SIG-M5 treated with dmso at 0.1 percent for 504 hours (cell line): ENCODE data around the gene RHEBL1.

Source experiments
- DNase-seq: peaks from one replicate; lab custom pipeline; 2025; ENCODE audit not compliant: unreplicated experiment; lab: John Stamatoyannopoulos, UW

The RHEBL1 gene

DNA sequence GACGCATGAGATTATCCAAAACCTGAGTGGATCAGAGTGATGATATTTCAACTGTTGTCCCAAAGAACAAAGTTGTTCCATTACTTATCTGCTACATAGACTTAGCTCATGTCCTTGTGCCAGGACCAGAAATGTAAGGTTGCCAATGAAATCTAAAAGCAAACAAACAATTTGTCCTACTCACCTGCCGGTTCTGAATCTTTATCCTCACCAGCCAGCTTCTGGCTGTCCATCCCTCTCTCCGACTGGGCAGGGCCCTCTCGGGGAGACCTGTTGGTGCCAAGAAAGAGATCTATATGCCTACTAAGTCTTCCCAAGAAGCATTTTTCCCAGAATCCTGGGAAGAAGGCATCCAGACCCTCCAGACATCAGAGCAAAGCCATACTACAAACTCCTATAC, 14.7 kb downstream of the RHEBL1 start:
- DNase-seq = no peak

DNA sequence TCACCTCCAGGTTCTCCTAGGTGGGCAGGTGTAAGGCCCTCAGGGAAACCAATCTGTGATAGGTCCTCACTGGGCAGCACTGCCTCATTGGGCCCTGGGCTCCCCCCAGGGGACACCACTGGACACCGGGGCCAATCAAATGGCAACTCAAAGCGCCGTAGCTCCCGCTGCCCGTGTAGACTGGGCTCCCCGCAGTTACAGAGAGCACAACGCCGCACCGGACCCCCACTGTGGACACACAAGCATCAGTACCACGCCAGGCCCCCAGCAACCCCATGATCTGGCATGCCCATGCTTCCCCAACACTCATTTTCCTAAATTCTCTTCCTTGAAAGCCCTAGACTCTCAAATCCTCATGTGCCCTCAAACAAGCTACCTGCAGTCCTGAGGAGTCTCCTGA, 15.3 kb downstream of the RHEBL1 start:
- no peak for DNase-seq

- no peak for DNase-seq
These were observed 15.7 kb downstream of the RHEBL1 start for GRCh38 chr12:49054096-49054495.

DNA sequence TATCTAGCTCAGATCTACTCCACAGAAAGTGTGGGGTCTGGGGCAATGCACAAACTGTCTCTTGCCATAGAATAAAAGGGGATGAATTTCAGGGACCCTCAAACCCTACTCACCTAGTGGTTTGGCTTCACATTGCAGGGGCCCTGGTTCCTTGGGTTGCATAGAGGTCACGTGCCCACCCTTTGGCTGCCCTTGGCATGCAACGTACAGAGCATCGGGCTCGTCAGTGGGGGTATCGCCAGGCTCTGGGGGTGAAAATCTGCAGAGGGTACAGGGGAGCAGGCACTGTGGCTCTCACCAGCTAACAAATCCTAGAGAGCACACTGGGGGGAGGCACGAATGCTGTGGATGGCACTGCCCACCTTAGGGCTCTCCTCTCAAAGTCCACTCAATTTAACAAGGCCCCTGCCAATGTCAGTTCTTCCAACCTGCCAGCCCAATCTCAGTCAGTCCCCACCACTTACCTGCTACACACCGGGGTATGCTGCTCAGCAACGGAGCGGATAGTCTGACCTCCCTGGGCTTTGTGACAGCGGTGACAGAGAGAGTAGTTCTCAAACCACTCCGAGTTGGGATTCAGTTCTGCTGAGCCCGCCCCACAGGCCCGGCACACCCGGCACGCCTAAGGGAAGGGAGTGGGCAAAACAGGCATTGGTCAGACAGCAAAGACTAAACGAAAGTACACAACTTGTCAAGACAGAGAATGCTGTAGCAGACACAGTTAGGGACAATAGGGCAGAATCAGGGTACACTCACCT, 17.1 kb downstream of the RHEBL1 start:
- no peak for DNase-seq

DNA sequence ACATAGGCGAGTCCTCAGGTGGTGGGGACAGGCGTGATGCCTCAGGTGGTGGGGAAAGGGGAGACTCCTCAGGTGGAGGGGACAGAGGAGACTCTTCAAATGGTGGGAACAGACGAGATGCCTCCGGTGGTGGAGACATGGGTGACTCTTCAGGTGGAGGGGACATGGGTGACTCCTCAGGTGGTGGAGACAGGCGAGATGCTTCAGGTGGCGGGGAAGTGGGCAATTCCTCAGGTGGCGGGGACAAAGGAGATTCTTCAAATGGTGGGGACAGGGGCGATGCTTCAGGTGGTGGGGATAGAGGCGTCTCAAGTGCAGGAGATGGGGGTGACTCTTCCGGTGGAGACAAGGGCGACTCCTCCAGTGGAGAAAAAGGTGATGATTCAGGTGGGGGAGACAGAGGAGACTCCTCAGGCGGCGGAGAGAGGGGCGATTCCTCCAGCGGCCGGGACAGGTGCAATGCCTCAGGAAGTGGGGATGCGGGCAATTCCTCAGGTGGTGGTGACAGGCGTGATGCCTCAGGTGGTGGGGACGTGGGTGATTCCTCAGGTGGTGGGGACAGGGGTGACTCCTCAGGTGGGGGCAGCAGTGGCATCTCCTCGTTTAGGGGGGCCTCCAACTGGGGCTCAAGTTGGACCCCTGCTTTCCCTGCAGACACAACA, 17.9 kb downstream of the RHEBL1 start:
- DNase-seq = no peak

GRCh38 chr12:49051373-49051764, 18.4 kb downstream of the RHEBL1 start:
- no peak for DNase-seq

DNA sequence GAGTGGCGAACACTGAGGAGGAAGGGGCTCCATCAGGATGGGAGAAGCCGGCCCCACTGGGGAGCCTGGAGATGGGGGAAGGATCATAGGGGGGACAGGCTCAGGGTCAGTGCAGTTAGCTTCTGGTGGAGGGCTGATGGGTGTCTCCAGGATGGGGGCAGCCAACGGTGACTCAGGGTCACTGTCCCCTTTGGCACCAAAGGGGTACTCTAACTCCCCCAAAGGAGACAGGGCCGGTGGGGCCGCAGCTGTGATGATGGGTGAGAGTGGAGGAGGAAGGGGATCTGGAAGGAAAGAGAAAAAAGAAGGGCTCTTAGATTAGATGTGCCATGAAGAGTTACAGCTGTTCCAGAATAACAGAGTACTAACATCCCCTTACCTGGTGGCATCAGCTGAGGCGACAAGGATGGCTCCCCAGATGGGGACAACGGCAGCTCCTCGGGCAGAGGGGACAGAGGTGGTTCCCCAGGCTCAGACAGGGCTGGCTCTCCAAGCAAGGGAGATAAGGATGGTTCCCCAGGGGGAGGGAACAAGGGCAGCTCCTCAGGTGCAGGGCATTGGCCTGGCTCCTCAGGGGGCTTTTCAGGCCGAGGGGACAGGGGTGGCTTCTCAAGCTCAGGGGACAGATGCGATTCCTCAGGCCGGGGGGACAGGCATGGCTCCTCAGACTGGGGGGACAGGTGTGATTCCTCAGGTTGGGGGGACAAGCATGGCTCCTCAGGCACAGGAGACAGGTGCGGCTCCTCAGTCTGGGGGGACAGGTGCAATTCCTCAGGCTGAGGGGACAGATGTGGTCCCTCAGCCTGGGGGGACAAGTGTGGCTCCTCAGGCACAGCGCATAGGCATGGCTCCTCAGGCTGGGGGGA, 19.0 kb downstream of the RHEBL1 start:
- DNase-seq = no peak

DNA sequence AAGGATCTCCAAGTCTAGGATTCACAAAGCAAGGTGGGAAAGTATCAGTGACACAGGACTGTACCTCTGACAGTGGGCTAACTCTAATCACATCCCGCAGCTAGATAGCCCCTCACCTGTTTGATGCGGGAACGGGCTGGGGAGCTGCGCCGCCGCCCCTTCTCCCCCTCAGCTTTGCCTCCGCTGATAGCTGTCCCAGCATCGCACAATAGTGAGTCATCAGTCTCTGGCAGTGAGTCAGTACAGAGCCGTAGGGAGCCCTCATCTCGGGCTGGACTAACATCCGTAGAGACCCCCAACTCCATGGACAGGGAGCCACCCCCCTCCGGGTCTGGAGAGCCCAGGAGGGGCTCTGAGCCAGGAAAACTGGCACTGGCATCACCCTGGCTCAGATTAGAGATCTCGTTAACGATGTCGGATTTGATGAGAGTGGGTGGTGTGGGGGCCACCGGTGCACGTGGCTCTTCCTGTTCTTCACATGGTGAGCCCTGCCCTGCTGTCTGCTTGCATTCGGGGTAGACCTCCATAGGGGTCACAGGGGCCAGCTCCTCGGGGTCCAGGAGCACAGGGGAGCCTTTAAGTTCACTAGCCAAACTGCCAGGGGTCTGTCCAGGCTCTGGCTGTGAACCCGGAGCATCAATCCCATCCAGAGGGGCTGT, 20.1 kb downstream of the RHEBL1 start:
- no peak for DNase-seq

DNA sequence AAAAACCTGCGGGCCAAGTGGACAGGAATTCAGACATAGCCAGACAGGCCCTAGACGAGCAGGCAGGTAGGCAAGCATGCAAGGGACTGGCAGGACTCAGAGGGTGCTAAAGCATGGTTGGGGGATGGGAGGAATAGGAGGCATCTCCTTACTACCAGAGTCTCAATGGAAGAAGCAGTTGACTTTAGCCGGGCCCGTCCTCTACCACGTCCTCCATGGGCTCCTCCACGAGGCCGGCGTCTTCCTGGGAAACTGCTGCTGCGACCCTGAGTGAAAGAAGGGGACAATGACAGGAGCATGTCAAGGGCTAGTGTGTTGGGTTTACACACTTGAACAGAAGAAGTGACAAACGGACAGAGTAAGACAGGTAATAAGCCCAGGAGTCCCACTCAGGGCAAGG, 20.8 kb downstream of the RHEBL1 start:
- DNase-seq = no peak

DNA sequence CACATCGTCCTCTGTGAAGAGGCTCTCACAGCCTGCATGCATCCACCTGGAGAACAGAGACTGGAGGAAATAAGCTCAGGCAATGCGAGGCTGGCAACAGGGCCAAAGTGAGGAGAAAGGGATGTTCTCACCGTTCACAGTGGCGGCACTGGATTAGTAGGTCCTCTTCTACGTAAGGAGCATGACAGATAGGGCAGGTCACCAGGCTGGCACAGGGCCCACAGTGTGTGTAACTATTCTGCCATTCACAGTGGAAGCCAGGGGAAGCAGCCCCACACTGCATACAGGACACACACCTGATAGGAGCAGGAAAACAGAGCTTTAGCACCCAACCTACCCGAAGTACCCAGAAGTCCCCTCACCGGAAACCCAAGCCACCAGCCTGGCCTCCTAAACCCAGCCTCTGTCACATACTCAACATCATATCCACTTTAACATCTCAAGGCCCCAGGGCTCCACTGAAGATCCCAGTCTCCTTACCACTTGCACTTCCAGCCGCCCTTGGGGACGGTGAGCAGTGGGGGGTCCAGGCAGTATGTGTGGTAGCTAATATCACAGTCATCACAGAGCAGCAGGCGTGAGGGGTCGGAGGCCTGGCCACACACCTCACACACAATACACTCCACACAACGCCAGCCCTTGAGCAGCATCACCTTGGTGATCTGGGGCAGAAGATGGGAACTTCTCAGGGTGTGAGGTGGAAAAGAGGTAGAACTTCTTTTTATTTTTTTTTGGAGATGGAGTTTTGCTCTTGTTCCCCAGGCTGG, 23.5 kb downstream of the RHEBL1 start:
- no peak for DNase-seq

- no peak for DNase-seq
These were observed 25.1 kb downstream of the RHEBL1 start for GRCh38 chr12:49044660-49045059.

- peak; percentile 82 for DNase-seq
These were observed 25.9 kb downstream of the RHEBL1 start for GRCh38 chr12:49043856-49044258.

DNA sequence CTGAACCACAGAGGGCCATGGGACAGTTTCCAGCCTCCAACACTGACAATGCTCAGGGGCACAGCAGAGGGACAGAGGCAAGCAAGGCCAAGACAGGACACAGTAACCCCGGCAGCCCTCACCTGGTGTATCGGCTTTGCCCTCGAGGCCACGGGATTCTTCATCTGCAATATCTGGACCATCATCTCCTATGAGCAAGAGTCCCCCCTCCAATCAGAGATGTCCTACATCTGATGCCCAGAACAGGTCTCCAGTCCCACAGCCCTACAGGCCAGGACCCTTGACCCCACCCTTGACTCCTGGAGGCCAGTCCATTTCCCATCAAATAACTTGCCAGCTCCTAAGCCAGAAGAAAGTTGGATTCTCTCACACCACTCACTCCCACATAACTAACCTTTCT, 26.5 kb downstream of the RHEBL1 start:
- no peak for DNase-seq

DNA sequence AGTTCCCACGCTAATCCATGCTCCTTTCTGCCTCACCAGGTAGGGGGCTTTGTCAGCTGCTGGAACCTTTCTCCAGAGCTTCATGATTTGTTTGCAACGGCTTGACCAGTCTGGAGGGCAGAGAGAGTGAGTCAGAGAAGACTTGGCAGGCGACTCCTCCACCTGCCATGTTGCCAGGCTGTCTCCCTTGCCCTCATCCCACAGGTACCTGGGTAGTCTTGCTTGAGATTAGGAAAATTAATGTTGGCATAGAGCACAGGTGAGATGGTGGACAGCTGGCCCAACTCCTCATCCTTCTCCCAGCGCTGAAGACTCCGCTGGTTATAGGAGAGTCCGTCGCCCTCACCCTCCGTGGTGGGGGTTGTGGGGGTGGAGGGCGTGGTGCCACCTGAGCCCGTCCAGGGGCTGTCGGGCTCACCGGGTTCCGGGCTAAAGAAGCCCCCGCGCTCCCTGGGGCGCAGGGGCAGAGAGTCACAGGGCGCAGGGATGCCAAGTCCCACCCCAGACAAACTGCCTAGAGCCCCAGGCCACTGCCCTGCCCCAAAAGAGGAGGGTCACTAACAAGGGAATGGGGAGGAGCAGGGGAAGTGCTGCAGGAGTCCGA, 27.8 kb downstream of the RHEBL1 start:
- no peak for DNase-seq

GRCh38 chr12:49041036-49041880, 28.5 kb downstream of the RHEBL1 start:
- no peak for DNase-seq

DNA sequence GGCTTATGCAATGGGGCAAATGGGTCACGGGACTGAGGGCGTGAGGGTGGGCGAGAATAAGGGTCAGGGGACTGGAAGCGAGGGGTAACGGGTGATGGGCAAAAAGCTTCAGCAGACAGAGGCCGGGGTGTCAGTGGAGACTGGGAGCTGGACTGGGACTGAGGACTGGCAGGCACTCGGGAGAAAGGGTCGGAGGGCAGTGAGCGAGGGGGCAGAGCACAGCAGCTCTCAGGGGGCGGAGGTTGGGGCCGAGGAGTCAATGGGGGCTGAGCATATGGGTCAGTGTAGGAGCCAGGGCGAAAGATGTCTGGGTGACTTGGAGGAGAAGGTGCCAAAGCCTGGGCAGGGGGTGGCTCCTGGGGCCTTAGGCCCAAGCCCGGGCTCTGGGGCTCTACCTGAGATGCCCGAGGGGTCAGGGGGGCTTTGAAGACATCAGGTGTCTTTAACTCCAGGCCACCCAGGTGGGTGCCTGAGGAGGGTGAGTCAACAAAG, 29.4 kb downstream of the RHEBL1 start:
- DNase-seq = no peak

DNA sequence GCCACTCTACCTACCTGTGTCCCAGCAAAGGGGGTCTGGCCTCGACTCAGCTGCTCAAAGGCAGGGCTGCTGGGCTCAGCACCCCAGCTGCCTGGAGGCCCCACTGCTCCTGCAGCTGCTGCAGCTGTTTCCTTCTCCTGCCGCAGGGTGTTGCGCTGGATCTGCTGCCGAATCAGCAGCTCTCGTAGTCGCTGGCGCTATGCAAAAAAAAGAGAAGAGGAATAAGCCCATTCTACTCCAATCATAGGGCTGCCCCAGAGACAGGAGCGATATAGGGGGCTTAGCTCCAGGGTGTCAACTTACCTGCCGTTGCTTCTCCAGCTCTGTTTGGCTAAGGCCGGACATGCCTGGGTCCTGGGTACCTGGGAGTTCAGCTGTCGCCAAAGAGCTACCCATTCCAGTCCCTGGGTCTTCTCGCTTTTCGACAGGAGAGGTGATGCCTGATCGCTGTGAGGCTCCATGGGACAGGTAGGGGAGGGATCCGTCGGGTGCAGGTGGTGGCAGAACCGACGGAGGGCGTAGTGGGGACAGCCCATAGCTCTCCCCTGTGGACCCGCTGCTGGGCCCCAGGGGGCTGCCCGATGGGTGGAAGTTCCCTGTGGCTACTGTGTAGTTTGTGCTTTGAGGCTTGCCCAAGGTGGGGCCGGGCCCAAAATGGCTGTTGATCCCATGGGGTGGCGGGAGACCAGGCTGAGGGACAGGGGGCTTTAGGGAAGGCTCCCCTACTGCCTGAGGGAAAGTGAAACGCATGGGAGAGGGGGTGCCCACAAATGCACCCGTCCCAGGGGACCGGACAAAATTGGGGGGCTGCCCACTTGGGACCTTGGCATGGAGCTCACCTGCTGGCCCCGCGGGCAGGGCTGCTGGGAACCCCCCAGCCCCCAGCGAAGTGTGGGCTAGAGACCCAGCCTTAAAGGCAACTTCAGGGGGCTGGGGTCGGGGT, 30.1 kb downstream of the RHEBL1 start:
- no peak for DNase-seq
